SH-SY5Y (cell line): ENCODE measurements around the gene PRKCG.

Experiments used
- GATA2 ChIP-seq: IDR thresholded peaks from 2 replicates; pipeline ENCODE4 v1.6.1; 2011; ENCODE audit warnings: mild to moderate bottlenecking, low read depth, low read length
- GATA3 ChIP-seq: IDR thresholded peaks from 2 replicates; pipeline ENCODE4 v1.6.1; 2011; ENCODE audit warnings: low read depth, mild to moderate bottlenecking, low read length, moderate library complexity

PRKCG gene

GRCh38 chr19:53942001-53942786 lies 60.2 kb downstream of the PRKCG start:
- TF ChIP-seq GATA3 = no peak

- TF ChIP-seq GATA2 (no peak), GATA3 (no peak)
These were observed 62.4 kb downstream of the PRKCG start for GRCh38 chr19:53944416-53944815.

- TF ChIP-seq GATA3 = no peak
- TF ChIP-seq GATA2 = no peak
These were observed 62.9 kb downstream of the PRKCG start for GRCh38 chr19:53944933-53945332.

GRCh38 chr19:53945441-53945840 lies 63.4 kb downstream of the PRKCG start:
- TF ChIP-seq GATA3 (no peak), GATA2 (no peak)

- TF ChIP-seq GATA2 = no peak
- TF ChIP-seq GATA3 = no peak
These were observed 64.0 kb downstream of the PRKCG start for GRCh38 chr19:53945998-53946397.

GRCh38 chr19:53947624-53948023 lies 65.6 kb downstream of the PRKCG start:
- TF ChIP-seq GATA3 (no peak), GATA2 (no peak)

- TF ChIP-seq GATA3 (no peak), GATA2 (no peak)
These were observed 69.4 kb downstream of the PRKCG start for GRCh38 chr19:53951436-53951835.

GRCh38 chr19:53951947-53952346 lies 70.0 kb downstream of the PRKCG start:
- no peak for TF ChIP-seq GATA2
- no peak for TF ChIP-seq GATA3

GRCh38 chr19:53953383-53953782 lies 71.4 kb downstream of the PRKCG start:
- TF ChIP-seq GATA2 (no peak), GATA3 (no peak)
